ENCODE data around the gene ASCC2.

ASCC2 gene

GRCh38 chr22:29820961-29821290, 17.1 kb downstream of the ASCC2 start:
- in situ Hi-C loops (cut with MboI; ENCODE audit: low pct_unique_long_range_greater_than_20kb, low sequenced_read_pairs, unreplicated experiment): no loop called here
- no peak for DNase-seq (ENCODE audit: low spot score)
- TF ChIP-seq CTCF (IDR thresholded peaks at IDR 0.05; ENCODE audit: extremely low read depth, insufficient read depth, missing control alignments): no peak

- DNase-seq (ENCODE audit: low spot score): no peak
- in situ Hi-C loops (cut with MboI; ENCODE audit: low pct_unique_long_range_greater_than_20kb, low sequenced_read_pairs, unreplicated experiment): no loop called here
These were observed 18.6 kb downstream of the ASCC2 start for GRCh38 chr22:29819501-29819900.

GRCh38 chr22:29817724-29818123, 20.4 kb downstream of the ASCC2 start:
- no peak for TF ChIP-seq CTCF (IDR thresholded peaks at IDR 0.05; ENCODE audit: extremely low read depth, insufficient read depth, missing control alignments)
- in situ Hi-C loops (cut with MboI; ENCODE audit: low pct_unique_long_range_greater_than_20kb, low sequenced_read_pairs, unreplicated experiment): no loop called here
- DNase-seq (ENCODE audit: low spot score): no peak

More at GRCh38 chr22:29819501-29819900, 18.6 kb downstream of the ASCC2 start:
- TF ChIP-seq CTCF (IDR thresholded peaks at IDR 0.05; ENCODE audit: extremely low read depth, insufficient read depth, missing control alignments): no peak

GRCh38 chr22:29816980-29817379, 21.1 kb downstream of the ASCC2 start:
- in situ Hi-C loops (cut with MboI; ENCODE audit: low pct_unique_long_range_greater_than_20kb, low sequenced_read_pairs, unreplicated experiment): no loop called here
- TF ChIP-seq CTCF (IDR thresholded peaks at IDR 0.05; ENCODE audit: extremely low read depth, insufficient read depth, missing control alignments): no peak
- no peak for DNase-seq (ENCODE audit: low spot score)

GRCh38 chr22:29816539-29816938, 21.5 kb downstream of the ASCC2 start:
- DNase-seq (ENCODE audit: low spot score): no peak
- TF ChIP-seq CTCF (IDR thresholded peaks at IDR 0.05; ENCODE audit: extremely low read depth, insufficient read depth, missing control alignments): no peak
- in situ Hi-C loops (cut with MboI; ENCODE audit: low pct_unique_long_range_greater_than_20kb, low sequenced_read_pairs, unreplicated experiment): no loop called here

GRCh38 chr22:29816128-29816527, 21.9 kb downstream of the ASCC2 start:
- no peak for DNase-seq (ENCODE audit: low spot score)
- no peak for TF ChIP-seq CTCF (IDR thresholded peaks at IDR 0.05; ENCODE audit: extremely low read depth, insufficient read depth, missing control alignments)
- in situ Hi-C loops (cut with MboI; ENCODE audit: low pct_unique_long_range_greater_than_20kb, low sequenced_read_pairs, unreplicated experiment): no loop called here

- TF ChIP-seq CTCF (IDR thresholded peaks at IDR 0.05; ENCODE audit: extremely low read depth, insufficient read depth, missing control alignments): no peak
- DNase-seq (ENCODE audit: low spot score): no peak
- in situ Hi-C loops (cut with MboI; ENCODE audit: low pct_unique_long_range_greater_than_20kb, low sequenced_read_pairs, unreplicated experiment): no loop called here
These were observed 22.5 kb downstream of the ASCC2 start for GRCh38 chr22:29815580-29815979.

Measured in GM13977 (cell line).